Vagina (tissue), 2 donors: ENCODE data around the gene TMEM132C.

ENCODE experiments used
- CTCF ChIP-seq, 3 experiments: fragments of 450-650 bp in 2 of 3; fragments of 200-600 bp in 1 of 3; sonication (generic) in 1 of 3; IDR thresholded peaks; one replicate each; pipeline ENCODE4 v1.5.1; 2017 to 2019; ENCODE audit warnings: antibody characterized with exemption in 3 of 3, mild to moderate bottlenecking in 2 of 3, moderate library complexity in 2 of 3
- POLR2AphosphoS5 ChIP-seq, 2 donors: sonication (generic); formaldehyde crosslinking; IDR thresholded peaks; one replicate each; pipeline ENCODE4 v1.9.0; 2017; ENCODE audit warnings: antibody characterized with exemption in 2 of 2, mild to moderate bottlenecking in 2 of 2, low read depth in 1 of 2; ENCODE audit not compliant: insufficient read depth in 1 of 2

- TF ChIP-seq POLR2AphosphoS5 (IDR thresholded peaks at IDR 0.05; ENCODE audit: insufficient read depth in 1 of 2, low read depth in 1 of 2) (no peak), CTCF (IDR thresholded peaks at IDR 0.05) (no peak)
Measured at GRCh38 chr12:128458301-128458974, 191.5 kb downstream of the TMEM132C start.
